Measurements from ENCODE around the gene ZIC5. TPM values are rescaled to one million over a fixed set of nuclear protein-coding genes. Genes with fewer than 3 reads are reported as not detected.

Gene ZIC5
- total and polyA plus RNA-seq, 8 donors, result not detected

DNA sequence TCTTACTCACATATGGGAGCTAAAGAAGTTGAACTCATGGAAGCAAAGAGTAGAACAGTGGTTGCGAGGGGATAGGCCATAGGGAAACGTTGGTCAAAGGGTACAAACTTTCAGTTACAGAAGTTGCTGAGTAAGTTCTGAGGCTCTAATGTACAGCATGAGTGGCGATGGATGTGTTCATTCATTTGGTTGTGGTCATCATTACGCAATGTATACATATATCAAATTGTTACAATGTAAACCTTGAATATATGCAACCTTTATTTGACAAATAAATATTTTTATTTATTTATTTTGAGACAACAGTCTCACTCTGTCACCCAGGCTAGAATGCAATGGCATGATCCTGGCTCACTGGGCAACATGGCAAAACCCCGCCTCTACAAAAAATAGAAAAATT, 38.7 kb downstream of the ZIC5 start:
- Histone ChIP-seq H3K27ac (no peak overlapping the region), H3K4me3 (no peak overlapping the region), H3K36me3 (no peaks in the 10 kb centered on the region), H3K27me3 (peaks cover 0 to 73% (median 0%) of the 10 kb centered on the region in 3 donors), H3K4me1 (no peaks in the 10 kb centered on the region), H3K9me3 (no peaks in the 10 kb centered on the region)
- no peak for DNase-seq
- intact Hi-C loops (cut with DNase I; ENCODE audit: low total_unique reads), result no loop called here
- WGBS, 5 donors, result 80 to 88% (median 85%) methylated on average over 5 of the region's 5 CpGs
- TF ChIP-seq EP300 (IDR thresholded peaks at IDR 0.05) (no peak), POLR2A (IDR thresholded peaks at IDR 0.05) (no peak), POLR2AphosphoS5 (IDR thresholded peaks at IDR 0.05) (no peak), CTCF (IDR thresholded peaks at IDR 0.05) (no peak)

DNA sequence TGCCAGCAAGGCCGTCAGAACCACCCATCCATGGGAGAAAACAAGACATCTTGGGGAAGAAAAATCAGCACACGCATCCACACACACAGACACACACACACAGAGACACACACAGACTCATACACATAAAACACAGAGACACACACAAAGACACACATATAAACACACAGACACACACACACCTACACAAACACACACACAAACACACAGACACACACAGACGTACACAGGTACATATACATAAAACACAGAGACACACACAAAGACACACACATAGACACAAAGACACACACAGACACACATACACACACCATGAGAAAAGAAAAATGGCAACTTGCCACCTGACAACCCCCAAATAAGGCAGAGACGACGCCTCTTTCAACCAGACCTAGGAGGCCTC, 40.6 kb downstream of the ZIC5 start:
- Histone ChIP-seq H3K27ac (no peak overlapping the region), H3K9me3 (no peaks in the 10 kb centered on the region), H3K36me3 (no peaks in the 10 kb centered on the region), H3K4me3 (no peak overlapping the region), H3K4me1 (peaks cover 0 to 5% (median 0%) of the 10 kb centered on the region in 4 donors), H3K27me3 (peaks cover 0 to 78% (median 7%) of the 10 kb centered on the region in 3 donors)
- no peak for TF ChIP-seq POLR2AphosphoS5 (IDR thresholded peaks at IDR 0.05)
- DNase-seq, result no peak
- intact Hi-C loops (cut with DNase I; ENCODE audit: low total_unique reads), result no loop called here
- WGBS, 5 donors, result 81 to 91% (median 87%) methylated on average over 5 of the region's 5 CpGs

GRCh38 chr13:99929866-99930265, 41.7 kb downstream of the ZIC5 start:
- H3K4me1 ChIP-seq, result peaks cover 0 to 5% (median 0%) of the 10 kb centered on the region in 4 donors
- no peak for TF ChIP-seq EP300 (IDR thresholded peaks at IDR 0.05)
- TF ChIP-seq POLR2AphosphoS5 (IDR thresholded peaks at IDR 0.05), result no peak
- no peak for TF ChIP-seq CTCF (IDR thresholded peaks at IDR 0.05)
- no peak overlapping the region for H3K27ac ChIP-seq
- H3K36me3 ChIP-seq, result no peaks in the 10 kb centered on the region
- H3K27me3 ChIP-seq, result peaks cover 0 to 72% (median 8%) of the 10 kb centered on the region in 3 donors
- intact Hi-C loops (cut with DNase I; ENCODE audit: low total_unique reads), result no loop called here
- H3K9me3 ChIP-seq, result no peaks in the 10 kb centered on the region
- 77 to 87% (median 84%) methylated on average over 7 of the region's 7 CpGs for WGBS, 5 donors
- no peak overlapping the region for H3K4me3 ChIP-seq
- DNase-seq, result no peak

DNA sequence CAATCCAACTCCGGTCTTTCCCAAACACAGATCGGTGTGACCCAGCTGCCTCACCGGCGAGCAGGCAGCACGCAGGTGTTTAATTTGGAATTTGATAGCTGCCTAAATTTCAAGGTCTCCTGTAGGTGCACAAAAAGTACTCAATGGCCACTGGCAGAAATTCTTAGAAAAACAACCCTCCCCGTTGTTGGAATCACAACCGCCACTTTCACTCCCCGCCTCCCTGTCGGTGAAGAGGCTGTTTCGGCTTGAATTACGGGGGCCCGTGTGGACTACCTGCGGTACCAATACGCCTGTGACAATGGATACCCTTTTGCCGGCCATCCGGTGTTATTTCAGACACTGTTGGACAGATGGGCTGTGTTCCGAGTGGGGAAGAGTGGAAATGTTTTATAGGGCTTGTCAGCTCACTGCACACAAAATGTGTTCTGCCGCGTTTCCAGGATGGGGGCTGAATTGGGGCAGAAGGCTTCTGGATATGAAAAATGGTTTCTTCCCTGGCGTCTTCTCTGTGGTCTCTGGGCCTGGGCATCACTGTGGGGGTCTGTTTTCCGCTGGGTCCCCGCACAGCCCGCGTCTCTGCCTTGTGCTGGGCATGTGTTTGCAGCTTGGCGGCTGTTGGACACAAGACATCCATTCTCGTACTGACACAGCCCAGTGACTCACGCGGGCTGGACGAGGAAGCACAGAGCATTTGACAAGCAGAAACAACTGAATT, 45.4 kb downstream of the ZIC5 start:
- Histone ChIP-seq H3K9me3 (no peaks in the 10 kb centered on the region), H3K4me3 (peak overlapping the region in 2 of 4 donors; percentile 20 to 27), H3K27ac (no peak overlapping the region), H3K4me1 (peaks cover 0 to 5% (median 0%) of the 10 kb centered on the region in 4 donors), H3K36me3 (no peaks in the 10 kb centered on the region), H3K27me3 (peaks cover 0 to 76% (median 8%) of the 10 kb centered on the region in 3 donors)
- intact Hi-C loops (cut with DNase I; ENCODE audit: low total_unique reads), result no loop called here
- TF ChIP-seq EP300 (IDR thresholded peaks at IDR 0.05) (no peak), POLR2AphosphoS5 (IDR thresholded peaks at IDR 0.05) (no peak), CTCF (IDR thresholded peaks at IDR 0.05) (no peak), POLR2A (IDR thresholded peaks at IDR 0.05) (no peak)
- 34 to 63% (median 45%) methylated on average over 29 of the region's 29 CpGs for WGBS, 5 donors
- DNase-seq, result peak; percentile 51 to 57
